ENCODE measurements around the gene GRIN1.

Gene GRIN1

DNA sequence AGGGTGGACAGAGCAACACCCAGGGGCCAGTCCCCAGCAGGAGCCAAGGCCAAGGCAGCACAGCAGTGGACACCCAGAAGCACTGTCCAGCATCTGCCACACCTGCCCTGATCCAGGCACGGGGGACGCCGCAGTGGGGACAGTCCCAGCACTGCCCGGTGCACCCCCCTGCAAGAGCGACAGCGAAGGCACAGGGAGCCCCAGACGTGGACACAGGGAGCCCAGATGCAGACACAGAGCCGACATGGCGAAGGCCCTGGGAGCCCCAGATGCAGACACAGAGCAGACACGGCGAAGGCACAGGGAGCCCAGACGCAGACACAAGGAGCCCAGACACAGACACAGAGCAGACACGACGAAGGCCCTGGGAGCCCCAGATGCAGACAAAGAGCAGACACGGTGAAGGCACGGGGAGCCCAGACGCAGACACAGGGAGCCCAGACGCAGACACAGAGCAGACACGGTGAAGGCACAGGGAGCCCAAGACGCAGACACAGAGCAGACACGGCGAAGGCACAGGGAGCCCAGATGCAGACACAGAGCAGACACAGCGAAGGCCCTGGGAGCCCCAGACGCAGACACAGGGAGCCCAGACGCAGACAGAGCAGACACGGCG is 45.1 kb downstream of the GRIN1 start:
- Mint-ChIP-seq H3K4me3 (no peak overlapping the region), H3K27me3 (no peaks in the 10 kb centered on the region), H3K4me1 (peaks cover 39% of the 10 kb centered on the region), H3K9me3 (no peaks in the 10 kb centered on the region), H3K27ac (peak overlapping the region; percentile 31 to 92)
- ATAC-seq, result no peak
- DNase-seq, result no peak

DNA sequence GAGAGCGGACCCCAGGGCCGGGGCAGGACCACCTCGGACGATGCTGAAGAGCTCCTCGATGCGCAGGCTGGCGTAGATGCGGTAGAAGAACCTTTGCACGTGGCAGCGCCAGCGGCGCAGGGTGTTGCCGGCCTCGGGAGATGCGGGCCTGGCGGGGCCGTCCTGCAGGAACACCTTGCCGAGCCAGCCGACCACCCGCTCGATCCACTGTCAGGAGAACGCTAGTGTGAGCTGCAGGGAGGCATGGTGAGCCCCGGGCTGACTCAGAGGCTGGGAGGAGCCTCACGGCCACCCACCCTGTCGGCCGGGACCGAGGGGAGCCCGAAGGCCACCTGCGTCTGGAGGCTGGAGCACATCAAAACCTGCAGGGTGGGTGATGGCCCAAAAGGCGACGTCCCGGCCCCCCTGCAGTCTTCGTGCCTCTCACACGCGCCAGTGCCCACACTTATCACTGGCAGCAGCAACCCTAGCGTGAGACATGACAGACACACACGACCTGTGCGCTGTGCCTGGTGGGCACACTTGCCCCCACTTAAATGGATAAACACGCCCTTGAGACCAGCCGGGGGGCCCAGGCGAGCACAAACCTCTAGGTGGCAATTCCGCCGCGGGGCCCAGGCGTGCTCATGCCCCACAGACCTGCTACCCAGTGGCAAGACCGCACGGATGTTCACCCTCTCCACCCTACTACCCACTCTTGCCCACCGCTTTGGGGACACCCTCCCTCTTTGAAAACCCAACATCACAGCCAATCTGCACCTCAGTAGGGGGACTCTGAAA is 46.1 kb downstream of the GRIN1 start:
- H3K4me1 Mint-ChIP-seq, result peaks cover 48% of the 10 kb centered on the region
- ATAC-seq, result no peak
- H3K27ac Mint-ChIP-seq, result peak overlapping the region in 1 of 2 donors; percentile 92
- no peak for DNase-seq
- H3K9me3 Mint-ChIP-seq, result no peaks in the 10 kb centered on the region
- no peaks in the 10 kb centered on the region for H3K27me3 Mint-ChIP-seq
- H3K4me3 Mint-ChIP-seq, result peak overlapping the region in 1 of 2 donors; percentile 18

DNA sequence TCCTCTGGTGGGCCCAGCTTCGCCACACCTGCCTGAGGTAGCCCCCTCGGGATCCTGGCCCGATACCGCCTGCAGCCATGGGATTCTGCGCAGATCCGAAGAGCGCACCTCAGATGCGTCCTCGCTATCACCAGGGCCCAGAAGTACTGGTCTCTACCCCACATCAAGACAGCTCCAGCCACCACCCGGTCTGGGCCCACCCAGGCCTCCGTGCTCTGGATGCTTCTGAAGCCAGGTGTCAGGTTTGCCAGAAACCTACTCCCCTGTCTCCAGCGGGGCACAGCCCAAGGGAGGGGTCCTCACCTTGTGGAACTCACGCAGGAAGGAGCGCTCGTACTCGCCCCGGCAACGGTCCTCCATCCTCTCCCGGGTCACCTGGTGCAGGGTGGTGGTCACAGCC is 47.0 kb downstream of the GRIN1 start:
- ATAC-seq (no peak), DNase-seq (no peak)
- H3K27me3 Mint-ChIP-seq, result no peaks in the 10 kb centered on the region
- H3K4me3 Mint-ChIP-seq, result peak overlapping the region in 1 of 2 donors; percentile 10
- H3K9me3 Mint-ChIP-seq, result no peaks in the 10 kb centered on the region
- no peak overlapping the region for H3K27ac Mint-ChIP-seq
- peaks cover 57% of the 10 kb centered on the region for H3K4me1 Mint-ChIP-seq

DNA sequence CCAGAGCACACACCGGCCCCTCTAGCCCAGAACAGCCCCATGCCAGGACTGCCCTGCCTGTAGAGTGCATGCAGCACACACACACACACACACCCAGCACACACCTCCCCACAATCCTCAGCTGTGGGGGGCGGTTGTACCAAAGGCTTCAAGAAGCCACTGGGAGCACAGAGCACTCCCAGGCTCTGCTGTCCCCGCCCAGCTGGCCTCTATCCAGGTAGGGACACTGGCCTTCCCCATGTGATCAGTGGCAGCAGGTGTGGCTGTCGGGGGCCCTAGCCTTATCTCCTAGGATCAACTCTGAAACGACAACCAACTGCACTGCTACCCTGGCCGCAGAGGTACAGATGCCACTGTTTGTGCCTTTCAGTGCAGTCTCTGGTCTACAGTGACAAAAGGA is 47.4 kb downstream of the GRIN1 start:
- no peak for ATAC-seq
- Mint-ChIP-seq H3K27me3 (no peaks in the 10 kb centered on the region), H3K4me1 (peaks cover 62% of the 10 kb centered on the region), H3K27ac (peak overlapping the region in 1 of 2 donors; percentile 83), H3K9me3 (no peaks in the 10 kb centered on the region), H3K4me3 (peak overlapping the region; percentile 85 to 98)
- no peak for DNase-seq

DNA sequence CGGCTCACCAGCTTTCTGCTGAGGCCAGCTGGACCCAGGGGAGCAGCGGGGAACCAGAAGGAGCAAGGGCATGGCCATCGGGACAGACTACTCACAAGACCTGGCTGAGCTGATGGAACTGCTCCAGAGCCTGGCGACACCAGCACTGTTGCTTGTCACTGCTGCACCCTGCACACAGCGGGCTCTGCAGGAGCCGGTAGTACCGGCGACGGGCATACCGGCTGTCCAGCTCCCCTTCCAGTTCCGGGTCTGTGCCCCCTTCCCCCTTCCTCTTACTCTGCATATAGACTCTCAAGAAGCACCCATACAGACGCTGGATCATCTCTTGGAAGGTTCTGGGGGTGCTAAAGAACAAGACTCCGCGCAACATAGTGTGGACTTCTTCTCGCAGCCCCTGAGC is 48.4 kb downstream of the GRIN1 start:
- Mint-ChIP-seq H3K27me3 (no peaks in the 10 kb centered on the region), H3K27ac (peak overlapping the region; percentile 90 to 96), H3K4me1 (peaks cover 62% of the 10 kb centered on the region), H3K9me3 (no peaks in the 10 kb centered on the region), H3K4me3 (peak overlapping the region; percentile 85 to 98)
- DNase-seq (no peak), ATAC-seq (no peak)

DNA sequence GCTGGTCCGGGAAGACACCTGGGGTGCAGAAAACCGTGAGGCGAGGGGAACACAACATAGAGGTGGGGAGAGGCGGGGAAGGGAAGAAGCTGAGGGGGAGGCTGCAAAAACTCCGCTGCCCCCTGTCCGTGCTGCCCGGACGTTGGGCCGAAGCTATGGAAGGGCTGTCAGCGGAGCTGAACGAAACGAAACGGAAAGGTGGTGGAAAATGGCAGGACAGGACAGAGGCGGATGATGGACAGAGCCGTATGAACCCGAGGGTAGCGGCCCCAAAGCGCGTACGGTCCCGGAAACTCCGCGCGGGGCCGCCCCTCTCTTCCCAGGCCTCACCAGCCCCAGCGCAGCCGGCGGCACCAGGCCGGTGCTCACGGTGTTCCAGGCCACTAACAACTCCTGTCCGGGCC is 49.1 kb downstream of the GRIN1 start:
- H3K27ac Mint-ChIP-seq, result peak overlapping the region; percentile 90 to 96
- peak overlapping the region; percentile 85 to 98 for H3K4me3 Mint-ChIP-seq
- peaks cover 62% of the 10 kb centered on the region for H3K4me1 Mint-ChIP-seq
- no peaks in the 10 kb centered on the region for H3K27me3 Mint-ChIP-seq
- DNase-seq, result no peak
- H3K9me3 Mint-ChIP-seq, result no peaks in the 10 kb centered on the region
- peak; percentile 3 for ATAC-seq

DNA sequence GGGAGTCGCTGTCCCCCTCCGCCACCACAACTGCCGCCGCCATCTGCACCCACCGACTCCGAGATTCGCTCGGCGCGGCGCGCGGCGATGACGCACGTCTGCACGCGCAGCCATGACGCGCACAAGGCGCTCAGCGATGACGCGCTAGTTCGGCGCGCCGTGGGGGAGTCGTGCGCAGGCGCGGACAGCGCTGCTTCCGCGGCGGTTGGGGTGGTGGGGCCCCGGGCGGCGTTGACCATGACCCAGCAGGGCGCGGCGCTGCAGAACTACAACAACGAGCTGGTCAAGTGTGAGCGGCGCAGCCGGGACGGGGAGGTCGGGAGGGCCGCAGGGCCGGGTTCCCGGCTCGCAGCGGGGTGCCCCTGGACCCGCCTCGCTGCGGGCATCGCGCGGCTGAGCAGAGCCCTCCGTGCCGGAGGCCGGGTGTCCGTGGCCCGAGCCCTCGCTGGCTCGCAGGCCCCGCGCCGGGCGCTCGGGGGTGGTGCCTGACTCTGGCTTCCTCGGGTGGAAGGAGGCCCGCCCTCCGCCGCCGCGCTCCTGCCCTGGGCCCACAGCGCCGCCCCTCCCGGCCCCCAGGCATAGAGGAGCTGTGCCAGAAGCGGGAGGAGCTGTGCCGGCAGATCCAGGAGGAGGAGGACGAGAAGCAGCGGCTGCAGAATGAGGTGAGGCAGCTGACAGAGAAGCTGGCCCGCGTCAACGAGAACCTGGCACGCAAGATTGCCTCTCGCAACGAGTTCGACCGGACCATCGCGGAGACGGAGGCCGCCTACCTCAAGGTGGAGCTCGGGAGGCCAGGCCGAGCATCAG is 49.7 kb downstream of the GRIN1 start, which contains the start of the genes ANAPC2 and SSNA1:
ANAPC2 (minus strand) TSS at position 71 of the 807 bp plus-strand sequence; CDS start at position 43, 28 bp downstream.
SSNA1 (plus strand) TSS at position 187 of the 807 bp plus-strand sequence; CDS start at position 238, 51 bp downstream.
- peak within 1 kb of the TSS; percentile 90 to 96 for H3K27ac Mint-ChIP-seq
- DNase-seq, result peak; percentile 95 to 97

DNA sequence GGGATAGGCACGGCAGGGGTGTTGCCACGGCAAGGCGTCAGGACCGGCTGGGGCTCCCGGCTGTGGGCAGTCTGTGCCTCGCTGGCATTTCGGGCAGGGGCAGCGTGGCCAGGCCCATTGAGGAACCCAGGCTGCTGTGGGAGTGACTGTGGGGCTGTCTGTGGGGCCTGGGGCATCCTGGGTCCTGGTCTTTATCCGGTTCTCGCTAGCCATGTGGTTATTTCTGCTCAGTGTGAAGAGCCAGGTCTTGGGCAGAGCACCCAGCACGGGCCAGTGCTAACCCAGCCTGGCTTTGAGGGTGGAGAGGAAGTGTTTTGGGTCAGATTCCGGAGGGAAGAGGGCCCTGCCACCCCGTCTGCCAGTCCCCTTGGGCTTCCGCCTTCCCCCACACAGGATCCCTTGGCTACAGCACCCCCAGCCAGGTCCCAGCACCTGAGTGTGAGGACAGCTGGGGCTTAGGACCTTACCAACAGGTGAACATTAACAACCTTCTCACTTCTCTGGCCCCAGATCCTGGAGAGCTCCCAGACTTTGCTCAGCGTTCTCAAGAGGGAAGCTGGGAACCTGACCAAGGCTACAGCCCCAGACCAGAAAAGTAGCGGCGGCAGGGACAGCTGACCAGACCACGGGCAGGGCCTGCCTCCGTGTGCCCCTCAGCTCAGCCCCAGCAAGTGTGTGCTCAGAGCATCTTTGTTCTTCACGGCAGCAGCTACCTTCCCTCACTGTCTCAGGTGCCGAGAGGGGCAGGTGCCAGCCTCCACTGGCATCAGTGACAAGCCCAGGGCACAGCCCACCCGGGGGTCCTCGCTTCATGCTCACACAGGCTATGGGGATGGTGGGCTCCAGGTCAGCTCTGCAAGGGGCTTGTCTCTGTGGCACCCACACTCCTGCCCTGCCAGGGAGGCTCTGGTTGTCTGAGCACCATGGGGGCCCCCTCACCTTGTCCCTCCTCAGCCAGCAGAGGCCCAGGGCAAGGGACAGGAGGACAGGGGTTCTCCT is 50.6 kb downstream of the GRIN1 start:
- Mint-ChIP-seq H3K9me3 (no peaks in the 10 kb centered on the region), H3K27me3 (no peaks in the 10 kb centered on the region), H3K4me3 (peak overlapping the region; percentile 91 to 98), H3K4me1 (peaks cover 54% of the 10 kb centered on the region), H3K27ac (peak overlapping the region; percentile 78 to 90)
- ATAC-seq (no peak), DNase-seq (no peak)

More for the DNA sequence above, 49.7 kb downstream of the GRIN1 start, which contains the start of the genes ANAPC2 and SSNA1:
- H3K4me1 Mint-ChIP-seq, result peaks cover 62% of the 10 kb centered on the region
- no peaks in the 10 kb centered on the region for H3K27me3 Mint-ChIP-seq
- peak; percentile 86 for ATAC-seq
- peak within 1 kb of the TSS; percentile 91 to 98 for H3K4me3 Mint-ChIP-seq
- H3K9me3 Mint-ChIP-seq, result no peaks in the 10 kb centered on the region

DNA sequence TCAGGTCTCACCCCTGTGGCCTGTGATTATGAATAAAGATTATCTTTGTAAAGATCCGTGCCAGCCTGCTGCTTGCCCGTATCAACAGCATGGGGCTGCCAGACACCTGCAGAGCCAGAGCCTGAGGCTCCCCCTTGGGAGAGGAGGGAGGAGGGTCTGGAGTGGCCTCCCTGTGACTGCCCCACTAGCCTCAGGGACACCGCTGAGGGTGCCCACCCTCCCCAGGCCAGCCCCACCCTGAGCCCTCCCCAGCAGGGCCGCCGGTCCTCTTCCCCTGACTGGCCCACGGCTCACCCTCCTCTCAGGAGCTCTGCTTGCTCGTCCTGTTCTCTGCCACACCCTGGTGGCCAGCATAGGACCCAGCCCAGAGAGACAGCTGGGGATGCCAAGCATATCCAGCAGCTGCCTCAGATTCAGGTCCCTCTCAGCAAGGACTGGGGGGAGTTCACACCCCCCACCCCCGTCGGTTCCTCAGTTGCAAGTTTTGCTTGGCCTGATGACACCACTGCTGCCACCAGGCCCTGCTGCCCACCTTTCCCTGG is 51.4 kb downstream of the GRIN1 start:
- no peaks in the 10 kb centered on the region for H3K9me3 Mint-ChIP-seq
- peak overlapping the region; percentile 78 to 95 for H3K27ac Mint-ChIP-seq
- H3K27me3 Mint-ChIP-seq, result no peaks in the 10 kb centered on the region
- no peak for DNase-seq
- ATAC-seq, result no peak
- peak overlapping the region; percentile 91 to 98 for H3K4me3 Mint-ChIP-seq
- H3K4me1 Mint-ChIP-seq, result peaks cover 49% of the 10 kb centered on the region

DNA sequence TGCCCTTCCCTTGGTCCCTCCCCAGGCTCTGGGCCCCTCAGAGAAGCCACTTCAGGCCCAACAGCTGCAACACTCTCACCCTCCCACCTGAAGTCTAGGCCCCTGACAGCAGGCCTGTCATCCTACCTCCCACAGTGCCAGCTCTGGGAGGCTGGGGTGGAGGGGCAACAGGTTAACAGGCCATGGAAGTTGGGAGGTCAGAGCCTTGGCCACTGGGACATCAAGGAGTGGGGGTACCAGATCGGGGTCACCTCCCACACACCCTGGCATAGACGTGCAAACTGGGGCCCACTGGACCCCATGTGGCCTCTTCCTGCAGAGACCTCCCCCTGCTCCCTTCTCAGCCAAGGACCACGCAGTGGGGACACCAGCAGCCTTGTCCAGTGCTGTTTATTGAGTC is 52.3 kb downstream of the GRIN1 start:
- peak overlapping the region in 1 of 2 donors; percentile 70 for H3K4me3 Mint-ChIP-seq

DNA sequence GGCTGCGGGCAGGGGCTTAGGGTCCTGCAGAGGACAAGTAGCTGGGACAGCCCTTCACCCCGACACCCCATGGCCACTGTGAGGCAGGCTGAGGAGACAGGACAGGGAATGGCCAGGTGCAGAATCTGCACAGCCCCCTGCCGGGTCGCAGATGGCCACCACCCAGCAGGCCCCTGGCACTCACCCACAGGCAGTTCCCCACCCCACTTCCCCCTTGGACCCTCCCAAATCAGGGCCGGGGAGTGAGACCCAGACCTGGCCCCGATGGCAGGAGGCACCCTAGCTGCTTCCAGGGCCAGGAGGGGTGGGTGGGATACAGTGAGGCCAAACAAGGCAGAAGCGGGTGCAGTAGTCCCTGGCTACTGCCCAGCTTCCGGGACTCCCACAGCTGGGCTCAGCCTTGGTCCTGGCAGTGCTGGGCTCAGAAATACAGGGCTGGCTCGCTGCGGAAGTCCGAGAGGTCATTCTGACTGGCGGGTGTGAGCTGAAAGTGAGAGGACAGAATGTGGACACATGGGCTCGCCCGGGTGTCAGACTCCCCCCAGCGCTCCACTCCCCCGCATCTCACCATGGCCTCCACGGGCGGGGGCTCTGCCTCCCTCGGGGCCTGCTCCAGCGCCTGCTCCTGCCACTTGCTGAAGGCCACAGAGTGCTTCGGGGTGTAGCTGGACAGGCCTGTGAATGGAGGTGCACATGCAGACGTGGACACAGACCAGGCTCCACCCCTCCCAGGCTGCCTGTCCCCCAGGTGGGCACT is 52.9 kb downstream of the GRIN1 start:
- H3K27ac Mint-ChIP-seq, result no peak overlapping the region
- peaks cover 35% of the 10 kb centered on the region for H3K4me1 Mint-ChIP-seq
- H3K4me3 Mint-ChIP-seq, result no peak overlapping the region
- no peaks in the 10 kb centered on the region for H3K27me3 Mint-ChIP-seq
- no peaks in the 10 kb centered on the region for H3K9me3 Mint-ChIP-seq
- ATAC-seq (no peak), DNase-seq (no peak)

More for the DNA sequence above, 52.3 kb downstream of the GRIN1 start:
- DNase-seq (no peak), ATAC-seq (no peak)
- H3K27ac Mint-ChIP-seq, result no peak overlapping the region
- no peaks in the 10 kb centered on the region for H3K9me3 Mint-ChIP-seq
- no peaks in the 10 kb centered on the region for H3K27me3 Mint-ChIP-seq
- H3K4me1 Mint-ChIP-seq, result peaks cover 41% of the 10 kb centered on the region

DNA sequence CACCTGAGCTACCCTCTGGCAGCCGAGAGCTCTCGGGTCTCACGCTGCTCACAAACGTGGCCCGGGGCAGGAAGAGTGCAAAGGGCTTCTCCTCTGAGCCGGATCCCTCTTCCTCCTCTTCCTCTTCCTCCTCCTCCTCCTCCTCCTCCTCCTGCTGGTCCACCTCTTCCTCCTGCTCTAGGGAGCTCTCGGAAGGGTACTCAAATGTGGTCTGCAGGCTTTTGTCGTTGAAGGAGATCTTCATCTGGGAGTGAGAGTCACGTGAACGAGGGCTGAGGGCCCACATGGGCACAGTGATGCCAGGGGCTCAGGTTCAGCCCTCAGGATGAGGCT is 53.5 kb downstream of the GRIN1 start:
- Mint-ChIP-seq H3K27ac (no peak overlapping the region), H3K4me1 (peaks cover 30% of the 10 kb centered on the region), H3K27me3 (no peaks in the 10 kb centered on the region), H3K4me3 (no peak overlapping the region), H3K9me3 (no peaks in the 10 kb centered on the region)
- no peak for ATAC-seq
- DNase-seq, result no peak

DNA sequence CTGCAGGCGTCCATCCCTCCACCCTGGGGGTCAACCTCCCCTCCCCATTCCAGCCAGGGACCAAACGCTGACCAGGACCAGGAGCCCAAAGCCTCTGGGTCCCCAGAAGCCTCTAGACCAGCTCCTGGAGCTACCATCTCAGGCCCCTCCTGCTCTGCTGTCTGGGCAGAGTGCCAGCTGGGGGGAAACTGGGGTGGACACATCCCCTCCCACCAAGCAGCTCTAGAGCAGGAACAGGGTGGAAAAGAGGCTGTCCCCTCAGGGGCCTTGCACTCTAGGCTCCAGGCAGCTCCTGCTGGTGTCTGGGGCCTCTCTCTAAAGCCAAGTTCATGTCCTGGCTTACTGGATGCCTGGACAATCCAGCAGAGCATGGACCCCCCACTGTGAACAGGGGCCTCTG is 53.9 kb downstream of the GRIN1 start:
- DNase-seq (no peak), ATAC-seq (no peak)
- Mint-ChIP-seq H3K27ac (no peak overlapping the region), H3K4me1 (peaks cover 30% of the 10 kb centered on the region), H3K27me3 (no peaks in the 10 kb centered on the region), H3K9me3 (no peaks in the 10 kb centered on the region), H3K4me3 (no peak overlapping the region)

DNA sequence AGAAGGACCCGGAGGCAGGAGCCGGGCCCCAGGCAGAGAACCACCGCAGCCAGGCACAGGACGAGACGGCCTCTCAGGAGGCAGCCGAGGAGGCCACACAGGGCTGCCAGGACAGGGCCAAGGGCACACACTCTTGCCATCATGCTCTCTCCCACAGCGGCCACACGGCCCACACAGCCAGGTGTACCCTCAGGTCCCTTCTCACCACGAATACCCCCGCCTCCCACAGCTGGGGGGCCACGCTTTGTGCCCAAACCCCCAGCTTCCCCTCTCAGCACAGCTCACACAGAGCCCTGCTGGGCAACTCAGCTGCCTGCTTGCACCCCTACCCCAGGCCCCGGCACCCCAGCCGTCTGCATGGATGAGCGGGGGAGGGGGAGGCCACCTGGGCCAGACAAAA is 54.8 kb downstream of the GRIN1 start:
- Mint-ChIP-seq H3K4me3 (no peak overlapping the region), H3K27ac (peak overlapping the region in 1 of 2 donors; percentile 63), H3K9me3 (no peaks in the 10 kb centered on the region), H3K4me1 (peaks cover 40% of the 10 kb centered on the region), H3K27me3 (peaks cover 4% of the 10 kb centered on the region)
- ATAC-seq (no peak), DNase-seq (no peak)

Measured in stimulated activated naive CD8-positive, alpha-beta T cell treated with anti-CD3 and anti-CD28 coated beads, Interleukin-15, amount 100 ng/mL, for 72 hours (primary cell).